K562 (cell line): ENCODE results near the gene KLHDC7B. TPM values are rescaled to one million over a fixed set of nuclear protein-coding genes. Genes with fewer than 3 reads are reported as not detected.

ENCODE experiments used
- ATAC-seq: fragments of 200-7000 bp; cut with Tn5 transposase; 3 replicates; pipeline ENCODE4 v1.9.1; 2020; ENCODE audit warnings: moderate library complexity
- BruUV-seq: library from RNA; stranded (reverse); fragments of 400-500 nt; replicated peaks from 2 replicates; lab custom pipeline; 2021; lab: Mats Ljungman, UMichigan
- CTCF ChIA-PET: fragments of 300-600 bp; formaldehyde crosslinking; extraction: SDS; loops from one replicate; lab custom pipeline; 2021; ENCODE audit warnings: low intra/inter-chr PET ratio; lab: Yijun Ruan, JAX
- POLR2A ChIA-PET: fragments of 300-600, 350-650 bp; sonication (Branson Sonifier 250); formaldehyde crosslinking; extraction: SDS; loops from one replicate; lab custom pipeline; 2021; ENCODE audit warnings: antibody characterized with exemption, inconsistent platforms; lab: Yijun Ruan, JAX
- DNase-seq, 4 experiments: peaks; one replicate each; pipeline versions ENCODE4 v3.0.0 to v3.0.0-alpha.2; 2011 to 2018; ENCODE audit warnings: low spot score in 3 of 4, mixed read lengths in 3 of 4; ENCODE audit errors: extremely low read depth in 1 of 4
- FAIRE-seq: peaks from 2 replicates; lab custom pipeline; 2011; peaks lifted over from hg19 to GRCh38; lab: Jason Lieb, UNC
- H2AFZ ChIP-seq: 2 replicates; pipeline ENCODE4 v1.6.0; 2011; ENCODE audit warnings: low read depth, low read length, control low read depth, inconsistent platforms
- H3K27ac ChIP-seq: fragments of 200-600 bp; 3 replicates; pipeline ENCODE4 v1.8.0; 2011; ENCODE audit warnings: low read depth, mild to moderate bottlenecking, control low read depth, inconsistent platforms, low read length, moderate library complexity, mixed read lengths; ENCODE audit errors: extremely low read depth
- H3K27me3 ChIP-seq, 2 experiments: fragments of 300-600 bp in 1 of 2; 2 replicates in 1 of 2; 3 replicates in 1 of 2; pipeline versions ENCODE4 v1.6.0 to v1.8.0; 2011; ENCODE audit warnings: inconsistent platforms in 2 of 2, low read length in 2 of 2, mild to moderate bottlenecking in 1 of 2, mixed read lengths in 1 of 2, moderate library complexity in 1 of 2; ENCODE audit not compliant: control insufficient read depth in 2 of 2, insufficient read depth in 2 of 2
- H3K36me3 ChIP-seq: fragments of 300-600 bp; 3 replicates; pipeline ENCODE4 v1.8.0; 2011; ENCODE audit warnings: mild to moderate bottlenecking, low read length, inconsistent platforms; ENCODE audit not compliant: control insufficient read depth, insufficient read depth
- H3K4me1 ChIP-seq, 2 experiments: fragments of 200-600 bp in 1 of 2; replicated peaks in 1 of 2; 2 replicates in 1 of 2; 3 replicates in 1 of 2; pipeline versions ENCODE4 v1.5.1 to v1.8.0; 2011; ENCODE audit warnings: inconsistent platforms in 2 of 2, low read length in 2 of 2, mild to moderate bottlenecking in 1 of 2, mixed read lengths in 1 of 2, moderate library complexity in 1 of 2; ENCODE audit not compliant: control insufficient read depth in 2 of 2, insufficient read depth in 2 of 2
- H3K4me2 ChIP-seq: 2 replicates; pipeline ENCODE4 v1.6.1; 2011; ENCODE audit warnings: low read length, control low read depth, inconsistent platforms, mixed read lengths; ENCODE audit not compliant: insufficient read depth
- H3K4me3 ChIP-seq: fragments of 200-600 bp; sonication (generic), shearing (Covaris generic); 2 replicates; pipeline ENCODE4 v1.5.1; 2016; ENCODE audit warnings: control low read depth, inconsistent platforms
- H3K79me2 ChIP-seq: fragments of 200-600 bp; 3 replicates; pipeline ENCODE4 v1.8.0; 2011; ENCODE audit warnings: low read length, inconsistent platforms; ENCODE audit not compliant: control insufficient read depth, insufficient read depth
- H3K9ac ChIP-seq, 2 experiments: 2 replicates each; pipeline versions ENCODE4 v1.6.0 to v1.6.1; 2011; ENCODE audit warnings: low read depth in 2 of 2, low read length in 2 of 2, control low read depth in 1 of 2, inconsistent platforms in 1 of 2, mild to moderate bottlenecking in 1 of 2, mixed read lengths in 1 of 2; ENCODE audit not compliant: insufficient read depth in 1 of 2
- H3K9me1 ChIP-seq: one replicate; pipeline ENCODE4 v1.6.0; 2011; ENCODE audit warnings: inconsistent platforms, mild to moderate bottlenecking, low read length, moderate library complexity; ENCODE audit not compliant: control insufficient read depth, insufficient read depth
- H3K9me3 ChIP-seq: replicated peaks from 2 replicates; pipeline ENCODE4 v1.5.1; 2011; ENCODE audit warnings: low read depth, low read length, inconsistent platforms; ENCODE audit not compliant: control insufficient read depth, insufficient read depth
- H4K20me1 ChIP-seq: replicated peaks from 2 replicates; pipeline ENCODE4 v1.6.1; 2011; ENCODE audit warnings: low read length, inconsistent platforms, mixed read lengths; ENCODE audit not compliant: control insufficient read depth, insufficient read depth
- MITF ChIP-seq: IDR thresholded peaks from 2 replicates; pipeline ENCODE4 v1.6.1; 2014; ENCODE audit warnings: antibody characterized with exemption
- NR2C2 ChIP-seq, 2 experiments: fragments of 200-800 bp in 1 of 2; sonication (Bioruptor generic) in 1 of 2; sonication (generic) in 1 of 2; formaldehyde crosslinking in 1 of 2; IDR thresholded peaks; 2 replicates each; pipeline versions ENCODE4 v1.6.1 to v1.8.0; 2016 to 2022; ENCODE audit warnings: mild to moderate bottlenecking in 1 of 2, missing compliant biosample characterization in 1 of 2, missing genetic modification characterization in 1 of 2, missing genetic modification reagents in 1 of 2
- PCBP1 ChIP-seq: fragments of 200-400 bp; formaldehyde crosslinking; IDR thresholded peaks from 2 replicates; pipeline ENCODE4 v1.6.1; 2018; ENCODE audit warnings: mild to moderate bottlenecking, low read depth, low read length; ENCODE audit not compliant: poor library complexity, severe bottlenecking
- POLR3A ChIP-seq: IDR thresholded peaks from 2 replicates; pipeline ENCODE4 v1.6.1; 2011; ENCODE audit warnings: borderline replicate concordance, mild to moderate bottlenecking, moderate library complexity; ENCODE audit not compliant: insufficient read length, insufficient read depth; ENCODE audit errors: extremely low read depth
- RBM14 ChIP-seq: fragments of 200-400 bp; formaldehyde crosslinking; IDR thresholded peaks from 2 replicates; pipeline ENCODE4 v1.6.1; 2018; ENCODE audit warnings: low read depth, mild to moderate bottlenecking, low read length, moderate library complexity, borderline replicate concordance; ENCODE audit not compliant: insufficient read depth
- SIN3A ChIP-seq, 2 experiments: fragments of 150-350 bp in 1 of 2; IDR thresholded peaks; 2 replicates each; pipeline ENCODE4 v1.6.1; 2011 to 2016; ENCODE audit warnings: borderline replicate concordance in 2 of 2, low read depth in 2 of 2, low read length in 2 of 2, mild to moderate bottlenecking in 2 of 2, moderate library complexity in 2 of 2; ENCODE audit not compliant: control insufficient read depth in 1 of 2
- ZBTB2 ChIP-seq: fragments of 450-650 bp; IDR thresholded peaks from 2 replicates; pipeline ENCODE4 v1.6.1; 2016; ENCODE audit warnings: antibody characterized with exemption
- ZNF253 ChIP-seq: fragments of 250-450 bp; sonication (Bioruptor Pico); conservative IDR thresholded peaks from 2 replicates; pipeline ENCODE4 v1.6.1; 2021; ENCODE audit warnings: mild to moderate bottlenecking
- WGBS: fragments of 100-300 bp; shearing (Covaris generic); methylation state at CpG from one replicate; pipeline ENCODE4 v1.1.6; 2016; ENCODE audit warnings: low coverage, mixed read lengths; ENCODE audit not compliant: insufficient coverage; ENCODE audit errors: missing lambda C conversion rate; 5-methylcytosine and 5-hydroxymethylcytosine counted together
- in situ Hi-C: fragments of 300-500 bp; cut with MboI; formaldehyde crosslinking; loops from 4 replicates; pipeline ENCODE4 v1.15.0; 2018; ENCODE audit warnings: inconsistent platforms, mixed read lengths
- intact Hi-C: fragments of 100-400 bp; cut with micrococcal nuclease; formaldehyde crosslinking; loops from 2 replicates; pipeline ENCODE4 v1.14.2; 2022
- polyA plus RNA-seq, 8 experiments: library from polyadenylated mRNA; depleted of rRNA in 4 of 8; stranded (reverse) in 5 of 8; unstranded in 3 of 8; fragments of >200 nt; fragmentation: Nextera tagmentation in 2 of 8; fragmentation: Illumina TruSeq in 1 of 8; extraction: Ambion mirVana in 2 of 8; extraction: Trizol in 1 of 8; gene quantifications; 2 replicates each; pipeline versions ENCODE4 v1.2.1 to v1.2.3, GENCODE V29; 2011 to 2014; ENCODE audit warnings: inconsistent platforms in 1 of 8, missing spikeins in 1 of 8
- total RNA-seq, 7 experiments: library from RNA; depleted of rRNA in 6 of 7; stranded (reverse); fragments of >200 nt in 6 of 7; fragmentation: Illumina TruSeq in 2 of 7; extraction: Trizol in 2 of 7; gene quantifications; 2 replicates each; pipeline versions ENCODE4 v1.2.1 to v1.2.3, GENCODE V29; 2011 to 2021; ENCODE audit warnings: low replicate concordance in 1 of 7

KLHDC7B gene
- total and polyA plus RNA-seq, 9 of the 15 experiments (the other 6 are each of a cell fraction or from before 2014, with no cell fraction given), result 0.04 to 0.22 (median 0.05) TPM; not detected in 4

GRCh38 chr22:50551160-50551752 is 5.6 kb downstream of the KLHDC7B start:
- intact Hi-C loops, result no loop called here
- TF ChIP-seq MITF, result no peak
- no TSS peak for BruUV-seq
- no peak overlapping the region for H3K27ac ChIP-seq
- DNase-seq (no peak), FAIRE-seq (no peak), ATAC-seq (no peak)
- H3K4me1 ChIP-seq, result peaks cover 0 to 29% of the 10 kb centered on the region in 2 experiments; a peak in 3 of 5 replicates
- H3K4me2 ChIP-seq, result no peak overlapping the region
- H3K36me3 ChIP-seq, result no peaks in the 10 kb centered on the region
- H3K27me3 ChIP-seq, result peaks cover 0 to 11% of the 10 kb centered on the region in 2 experiments; a peak in 1 of 5 replicates
- H4K20me1 ChIP-seq, result no peaks in the 10 kb centered on the region
- WGBS, result 46% methylated on average over 11 of the region's 11 CpGs
- no peak overlapping the region for H3K9ac ChIP-seq
- no peaks in the 10 kb centered on the region for H3K79me2 ChIP-seq
- H2AFZ ChIP-seq, result no peak overlapping the region
- H3K9me1 ChIP-seq, result no peaks in the 10 kb centered on the region
- POLR2A ChIA-PET, result interaction anchor here (0.7 to 1.5 kb wide), 3 partner anchors 11 to 22 kb away, joined by 3 to 5 read pairs (median 4); partner anchors contain the start of gene SYCE3
- H3K9me3 ChIP-seq, result no peaks in the 10 kb centered on the region
- in situ Hi-C loops, result no loop called here
- H3K4me3 ChIP-seq, result no peak overlapping the region
- CTCF ChIA-PET, result no interaction called here

- no peak for DNase-seq
- Histone ChIP-seq H3K36me3 (no peaks in the 10 kb centered on the region), H3K27ac (no peak overlapping the region), H3K4me2 (no peak overlapping the region), H3K27me3 (peaks cover 0 to 11% of the 10 kb centered on the region in 2 experiments; a peak in 1 of 5 replicates), H3K9me1 (no peaks in the 10 kb centered on the region), H3K4me1 (peaks cover 0 to 11% of the 10 kb centered on the region in 2 experiments; a peak in 2 of 5 replicates), H3K9me3 (no peaks in the 10 kb centered on the region), H3K4me3 (no peak overlapping the region), H3K9ac (no peak overlapping the region), H4K20me1 (no peaks in the 10 kb centered on the region), H3K79me2 (no peaks in the 10 kb centered on the region), H2AFZ (no peak overlapping the region)
- CTCF ChIA-PET, result no interaction called here
- no TSS peak for BruUV-seq
- ATAC-seq, result no peak
- 18% methylated on average over 8 of the region's 8 CpGs for WGBS
- TF ChIP-seq ZNF253 (CRISPR knock-in tag) (no peak), RBM14 (no peak), NR2C2 (CRISPR knock-in tag; IDR thresholded peaks at IDR 0.05) (no peak), NR2C2 (tag; IDR thresholded peaks at IDR 0.05) (no peak), SIN3A (IDR thresholded peaks at IDR 0.05; ENCODE audit: borderline replicate concordance in 2 of 2, control insufficient read depth in 1 of 2, low read depth in 2 of 2, low read length in 2 of 2) (no peak), ZBTB2 (no peak), POLR3A (no peak), PCBP1 (no peak)
- in situ Hi-C loops (no loop called here), intact Hi-C loops (no loop called here)
- POLR2A ChIA-PET, result interaction anchor here (0.5 kb wide), 1 partner anchor 47 kb away, joined by 3 read pairs; no protein-coding TSS in a partner anchor
- FAIRE-seq, result no peak
Observed at GRCh38 chr22:50553310-50553709, 7.6 kb downstream of the KLHDC7B start.
